HG02571 (cell line): ENCODE measurements around the gene NEDD4L.

Experiments used
- ATAC-seq: cut with Tn5 transposase; IDR thresholded peaks from one replicate; pipeline ENCODE4 v1.9.1; 2021; ENCODE audit warnings: mild to moderate bottlenecking, moderate library complexity; ENCODE audit not compliant: unreplicated experiment

NEDD4L gene

DNA sequence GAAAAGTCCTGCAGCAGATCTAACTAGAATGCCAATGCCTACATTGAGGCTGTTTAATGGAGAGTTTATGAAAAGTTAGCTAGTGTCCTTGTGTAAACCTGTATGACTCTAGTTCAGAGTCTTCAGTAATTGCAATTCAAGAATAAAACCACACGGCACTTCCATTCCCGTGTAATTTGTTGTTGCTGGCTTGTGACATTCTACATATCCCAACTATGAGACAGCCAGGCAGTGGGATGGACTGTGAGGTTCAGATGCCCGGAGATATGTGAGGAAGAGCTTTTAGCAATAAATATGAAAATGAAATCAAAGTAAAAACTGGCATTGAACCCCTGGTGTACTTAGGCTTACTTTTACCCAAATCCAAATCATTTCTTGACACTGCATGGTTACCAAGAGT is 263.4 kb downstream of the NEDD4L start:
- no peak for ATAC-seq

DNA sequence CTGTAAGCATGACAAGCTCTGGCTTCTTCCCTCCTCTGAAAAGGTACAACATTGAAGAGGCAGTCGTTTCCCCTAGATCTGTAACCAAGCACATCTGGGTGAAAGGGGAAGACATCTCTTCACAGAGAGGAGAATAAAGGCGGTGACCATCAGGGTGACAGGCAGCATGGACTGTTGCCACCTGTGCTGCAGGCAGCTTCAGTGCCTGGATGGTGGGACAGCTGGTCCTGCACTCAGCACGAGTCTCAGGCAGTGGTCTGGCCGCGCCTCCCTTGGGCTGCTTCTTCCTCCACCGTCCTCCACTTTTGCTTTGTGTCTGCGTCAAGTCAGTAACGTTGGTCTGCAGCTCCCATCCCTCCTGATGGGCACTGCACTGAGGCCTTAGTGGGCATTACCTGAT is 264.4 kb downstream of the NEDD4L start:
- ATAC-seq, result no peak

GRCh38 chr18:58309099-58309498 is 265.1 kb downstream of the NEDD4L start:
- ATAC-seq, result no peak

- ATAC-seq, result no peak
Measured at GRCh38 chr18:58309610-58310239, 265.7 kb downstream of the NEDD4L start.

DNA sequence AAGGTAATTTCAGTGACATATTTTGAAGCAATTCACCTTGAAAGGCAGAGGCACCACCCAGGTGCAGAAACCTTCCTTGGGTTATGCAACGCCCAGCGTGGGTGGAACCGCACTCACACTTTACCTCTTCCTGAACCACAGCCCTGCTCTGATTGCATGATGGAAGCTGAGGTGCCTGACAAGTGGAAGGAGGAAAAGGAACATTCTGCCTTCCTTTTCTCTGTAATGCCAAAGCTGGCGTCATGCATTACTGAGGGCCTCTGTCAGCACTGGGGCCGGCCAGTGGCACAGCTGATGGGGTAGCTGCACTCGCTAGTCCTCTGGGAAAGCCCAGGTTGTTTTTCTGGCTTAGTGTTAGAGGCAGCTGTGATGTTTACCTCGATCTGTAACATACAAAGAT is 266.5 kb downstream of the NEDD4L start:
- no peak for ATAC-seq

DNA sequence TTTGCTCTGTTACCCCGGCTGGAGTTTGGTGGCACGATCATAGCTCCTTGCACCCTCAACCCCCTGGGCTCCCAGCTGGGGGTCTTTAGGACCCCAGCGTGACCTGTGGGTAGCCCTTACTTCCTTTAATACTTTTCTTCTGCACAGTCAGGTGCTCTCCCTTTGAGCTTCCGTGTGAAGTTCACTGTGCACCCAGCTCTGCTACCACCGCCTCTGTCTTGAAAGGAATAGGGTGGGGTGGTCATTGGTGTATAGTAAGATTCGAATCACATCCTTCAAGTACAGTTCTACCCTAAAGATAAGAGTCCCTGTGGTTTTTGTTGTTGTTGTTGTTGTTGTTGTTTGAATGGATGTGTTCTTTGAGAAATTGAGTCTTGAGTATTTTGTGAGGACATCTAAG is 267.4 kb downstream of the NEDD4L start:
- ATAC-seq, result no peak

GRCh38 chr18:58313491-58314032 is 269.5 kb downstream of the NEDD4L start:
- ATAC-seq, result no peak

DNA sequence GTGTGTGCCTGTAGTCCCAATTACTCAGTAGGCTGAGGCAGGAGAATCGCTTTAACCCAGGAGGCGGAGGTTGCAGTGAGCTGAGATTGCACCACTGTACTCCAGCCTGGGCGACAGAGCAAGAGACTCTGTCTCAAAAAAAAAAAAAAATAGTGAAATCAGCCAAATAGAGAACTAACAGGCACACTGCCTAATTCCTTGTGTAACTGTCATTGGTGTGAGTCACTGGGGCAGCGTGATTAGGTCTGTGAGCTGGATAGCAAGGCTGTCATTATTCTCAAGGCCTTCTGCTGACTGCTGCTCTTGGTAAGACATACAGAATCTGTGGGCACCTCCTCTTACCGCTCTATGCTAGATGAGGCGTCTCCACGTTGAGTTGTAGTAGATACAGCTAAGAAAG is 270.3 kb downstream of the NEDD4L start:
- ATAC-seq, result no peak

DNA sequence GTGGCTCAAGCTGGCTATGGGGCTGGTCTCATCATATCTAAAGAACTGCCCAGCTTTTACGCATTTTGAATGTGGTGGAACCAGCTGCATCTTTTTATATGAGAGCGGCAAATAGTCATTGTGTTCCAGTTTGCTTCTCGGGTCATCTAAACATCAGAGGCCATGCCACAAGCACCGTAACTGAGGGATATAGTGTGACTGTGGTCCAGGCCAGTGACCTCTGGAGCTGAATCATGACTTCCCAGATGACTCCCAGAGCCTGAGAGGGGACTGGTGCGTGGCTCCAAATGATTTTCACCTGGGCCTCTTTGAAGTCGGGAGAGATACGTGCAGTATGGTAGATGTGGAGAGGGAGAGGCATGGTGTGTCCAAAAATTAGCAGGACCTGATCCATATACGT is 271.0 kb downstream of the NEDD4L start:
- ATAC-seq, result no peak

DNA sequence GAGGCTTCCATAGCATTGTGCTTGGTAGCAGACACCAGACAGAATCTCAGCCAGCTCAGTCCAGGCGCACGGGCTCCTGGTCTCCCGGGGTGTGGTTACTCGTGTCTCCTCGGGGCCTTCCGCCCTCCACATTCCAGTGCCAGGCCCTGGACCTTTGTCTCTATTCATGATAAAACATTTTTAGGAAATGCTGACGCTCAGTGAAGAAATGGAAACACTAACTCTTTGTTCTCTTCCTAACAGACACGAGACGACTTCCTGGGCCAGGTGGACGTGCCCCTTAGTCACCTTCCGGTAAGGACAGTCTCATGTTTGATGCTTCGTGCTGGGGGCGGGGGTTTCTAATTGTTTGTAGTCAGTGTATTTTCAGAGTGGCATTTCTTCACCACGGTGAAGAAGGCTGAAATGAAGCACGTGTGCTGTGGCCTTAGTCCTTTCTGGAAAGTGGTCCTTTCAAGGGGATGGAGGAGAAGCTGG is 271.8 kb downstream of the NEDD4L start:
- no peak for ATAC-seq

GRCh38 chr18:58316396-58317342 is 272.6 kb downstream of the NEDD4L start:
- no peak for ATAC-seq

- ATAC-seq, result no peak
Measured at GRCh38 chr18:58319719-58320118, 275.7 kb downstream of the NEDD4L start.

GRCh38 chr18:58320907-58321561 is 277.0 kb downstream of the NEDD4L start:
- ATAC-seq, result no peak

GRCh38 chr18:58321986-58322385 is 278.0 kb downstream of the NEDD4L start:
- ATAC-seq, result no peak

DNA sequence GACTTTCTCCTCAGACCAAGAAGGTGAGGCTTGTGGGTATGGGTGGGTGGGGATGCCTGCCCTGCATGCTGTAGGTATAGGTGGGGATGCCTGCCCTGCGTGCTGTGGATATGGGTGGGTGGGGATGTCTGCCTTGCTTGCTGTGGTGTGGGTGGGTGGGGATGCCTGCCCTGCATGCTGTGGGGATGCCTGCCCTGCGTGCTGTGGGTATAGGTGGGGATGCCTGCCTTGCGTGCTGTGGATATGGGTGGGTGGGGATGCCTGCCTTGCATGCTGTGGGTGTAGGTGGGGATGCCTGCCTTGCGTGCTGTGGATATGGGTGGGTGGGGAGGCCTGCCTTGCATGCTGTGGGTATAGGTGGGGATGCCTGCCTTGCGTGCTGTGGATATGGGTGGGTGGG is 278.4 kb downstream of the NEDD4L start:
- ATAC-seq, result no peak

DNA sequence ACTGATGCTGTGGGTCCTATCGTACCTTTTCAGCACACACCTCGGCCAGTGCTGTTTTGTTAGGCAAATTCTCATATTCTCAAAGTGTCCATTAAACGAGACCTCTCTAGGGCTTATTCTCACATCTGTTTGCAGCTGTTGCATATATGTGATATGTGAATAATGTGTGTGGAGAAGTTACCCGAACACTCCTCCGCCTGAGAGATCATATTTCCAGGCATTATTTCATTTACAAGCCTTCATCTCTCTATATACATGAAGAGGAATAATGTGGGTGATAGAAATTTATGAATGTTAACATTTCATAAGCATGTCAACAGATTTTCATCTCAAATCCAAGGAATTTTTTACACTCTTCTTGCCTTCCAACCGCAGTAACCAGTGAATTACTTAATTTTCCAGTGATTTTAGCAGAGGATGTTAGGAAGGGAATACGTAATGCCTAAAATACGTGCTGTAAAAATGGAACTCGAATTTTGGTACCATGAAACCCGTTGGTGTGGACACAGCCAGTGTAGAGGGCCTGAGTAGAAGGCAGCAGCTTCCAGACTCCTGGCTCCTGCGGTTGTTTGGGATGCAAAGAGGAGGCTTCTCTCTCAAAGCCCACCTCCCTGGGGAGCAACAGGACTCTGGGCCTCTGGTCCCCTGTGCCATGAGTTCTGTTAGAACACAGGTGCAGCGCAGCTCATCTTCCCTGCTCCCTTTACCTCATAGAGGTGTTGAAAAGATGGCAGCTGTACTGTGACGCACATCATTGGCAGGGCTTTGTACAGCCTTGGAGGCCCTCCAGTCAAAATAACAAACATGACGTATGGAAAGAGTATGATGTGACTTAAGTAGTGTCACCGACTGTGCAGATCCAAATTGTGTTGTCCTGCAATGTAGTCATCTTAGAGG is 280.1 kb downstream of the NEDD4L start:
- ATAC-seq, result no peak

- ATAC-seq, result no peak
Measured at GRCh38 chr18:58324824-58325480, 280.9 kb downstream of the NEDD4L start.

DNA sequence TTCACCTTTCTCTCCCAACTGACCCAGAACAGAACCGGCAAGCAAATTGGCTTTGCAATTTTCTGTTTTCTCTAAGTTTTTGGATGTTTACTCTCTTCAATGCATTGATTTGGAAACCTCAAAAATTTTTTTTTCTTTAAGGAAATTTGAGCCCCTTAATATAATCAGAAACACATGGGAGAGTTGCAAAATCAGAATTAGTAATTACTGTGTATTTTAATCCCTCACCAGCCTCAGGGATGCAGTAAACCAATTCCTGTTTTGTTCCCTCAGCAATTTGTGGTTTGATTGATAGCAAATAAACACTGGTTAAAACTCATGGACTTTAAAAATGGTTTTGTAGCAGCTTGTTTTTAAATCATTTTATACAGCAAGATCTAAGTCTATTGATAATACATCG is 281.5 kb downstream of the NEDD4L start:
- no peak for ATAC-seq

DNA sequence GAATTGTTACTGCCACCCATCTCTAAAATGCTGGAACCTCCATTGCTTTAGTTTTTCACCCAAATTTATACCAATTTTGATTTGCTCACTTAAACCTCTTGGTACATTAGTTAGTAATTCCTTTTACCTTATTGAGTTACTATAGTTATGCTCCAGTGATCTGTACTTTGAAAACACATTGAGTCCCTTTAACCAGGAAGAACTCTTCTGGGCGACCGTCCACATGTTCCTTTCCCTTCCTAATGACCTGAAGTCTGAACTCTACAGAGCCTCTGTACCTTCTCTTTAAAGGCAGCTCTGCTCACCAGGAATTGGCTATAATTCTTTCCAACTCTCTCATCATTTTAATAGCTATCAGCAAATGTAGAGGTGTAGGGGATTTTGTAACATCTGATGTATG is 290.0 kb downstream of the NEDD4L start:
- ATAC-seq, result no peak

- ATAC-seq, result no peak
Measured at GRCh38 chr18:58335223-58335622, 291.2 kb downstream of the NEDD4L start.
